ENCODE results near the gene INTS6. TPM values are rescaled to one million over a fixed set of nuclear protein-coding genes. Genes with fewer than 3 reads are reported as not detected.
A peak's percentile ranks its signal among the peaks of the same experiment; 100 is the strongest.

INTS6 gene
- total and polyA plus RNA-seq, 8 donors: 25.0 to 47.3 (median 41.8) TPM

DNA sequence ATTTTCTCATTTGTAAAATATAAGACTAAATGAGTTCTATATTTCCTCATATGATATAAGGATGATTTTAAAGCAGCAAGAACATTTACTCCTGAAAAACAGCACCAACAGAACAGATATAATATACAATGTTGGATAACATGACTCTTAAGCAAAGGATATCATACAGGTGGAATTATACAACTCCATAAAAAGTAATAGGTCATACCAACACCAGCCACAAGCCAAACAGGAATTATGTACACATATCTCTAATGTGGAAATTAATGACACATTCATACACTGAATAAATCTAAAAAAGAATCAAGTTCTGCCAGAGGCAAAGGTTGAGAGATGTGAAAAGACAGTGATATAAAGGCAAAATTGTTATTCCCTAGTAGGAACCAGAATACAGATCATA lies 25.9 kb downstream of the INTS6 start:
- TF ChIP-seq CTCF (IDR thresholded peaks at IDR 0.05): no peak

DNA sequence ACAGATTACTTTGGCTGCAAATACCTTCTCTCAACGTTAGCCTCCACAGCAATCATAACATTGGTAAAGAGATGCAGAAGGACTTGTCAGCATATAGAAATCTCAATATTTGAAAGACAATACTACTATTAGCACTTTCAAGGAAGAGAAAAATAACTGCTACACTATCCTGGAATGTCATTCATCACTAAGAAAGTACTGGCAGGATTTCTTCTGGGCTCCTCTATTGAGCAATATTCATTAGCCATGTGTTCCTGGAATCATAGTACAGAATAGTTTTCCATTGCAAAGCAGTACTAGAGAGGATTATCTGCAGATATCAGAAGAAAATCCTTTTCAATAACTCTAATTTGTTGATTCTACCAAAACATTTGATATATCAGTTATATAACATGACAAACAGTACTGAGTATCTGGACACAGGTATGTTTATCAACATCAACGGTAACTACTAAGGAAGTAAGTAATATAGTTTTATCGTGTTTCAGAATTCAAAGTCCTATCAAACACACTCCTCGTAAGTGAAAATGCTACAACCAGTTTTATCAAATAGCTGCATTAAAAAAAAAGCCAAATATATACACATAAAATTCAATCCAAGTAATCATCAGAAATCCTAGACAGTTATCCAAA lies 27.3 kb downstream of the INTS6 start:
- DNase-seq (peak in 2 of 4 donors; percentile 7 to 10), ATAC-seq (peak; percentile 81)
- no peak overlapping the region for H3K4me3 ChIP-seq
- intact Hi-C loops (cut with DNase I): no loop called here
- no peaks in the 10 kb centered on the region for H3K27me3 ChIP-seq
- no peak for TF ChIP-seq CTCF (IDR thresholded peaks at IDR 0.05)
- H3K4me1 ChIP-seq: peaks cover 0 to 9% of the 10 kb centered on the region in 2 donors
- peaks cover 0 to 31% of the 10 kb centered on the region in 2 donors for H3K36me3 ChIP-seq
- no peak overlapping the region for H3K27ac ChIP-seq
- H3K9me3 ChIP-seq: no peaks in the 10 kb centered on the region

More for the DNA sequence above, 25.9 kb downstream of the INTS6 start:
- Histone ChIP-seq H3K4me3 (no peak overlapping the region), H3K9me3 (no peaks in the 10 kb centered on the region), H3K27me3 (no peaks in the 10 kb centered on the region), H3K36me3 (peaks cover 0 to 23% of the 10 kb centered on the region in 2 donors), H3K4me1 (peaks cover 0 to 9% of the 10 kb centered on the region in 2 donors), H3K27ac (no peak overlapping the region)
- ATAC-seq: no peak
- intact Hi-C loops (cut with DNase I): no loop called here
- DNase-seq: no peak

- Histone ChIP-seq H3K27ac (no peak overlapping the region), H3K9me3 (no peaks in the 10 kb centered on the region), H3K4me3 (no peak overlapping the region), H3K27me3 (no peaks in the 10 kb centered on the region), H3K36me3 (peaks cover 0 to 18% of the 10 kb centered on the region in 2 donors), H3K4me1 (peaks cover under 1 to 20% of the 10 kb centered on the region in 2 donors)
- intact Hi-C loops (cut with DNase I): no loop called here
- ATAC-seq (no peak), DNase-seq (no peak)
- no peak for TF ChIP-seq CTCF (IDR thresholded peaks at IDR 0.05)
Observed at GRCh38 chr13:51423766-51424165, 29.1 kb downstream of the INTS6 start.

GRCh38 chr13:51422484-51422883 lies 30.4 kb downstream of the INTS6 start:
- no peak for ATAC-seq
- Histone ChIP-seq H3K27me3 (no peaks in the 10 kb centered on the region), H3K27ac (no peak overlapping the region), H3K36me3 (peaks cover 0 to 8% of the 10 kb centered on the region in 2 donors), H3K9me3 (no peaks in the 10 kb centered on the region), H3K4me3 (no peak overlapping the region), H3K4me1 (peaks cover 8 to 26% of the 10 kb centered on the region in 2 donors)
- TF ChIP-seq CTCF (IDR thresholded peaks at IDR 0.05): no peak
- no peak for DNase-seq
- intact Hi-C loops (cut with DNase I): no loop called here

GRCh38 chr13:51420681-51421490 lies 31.9 kb downstream of the INTS6 start:
- Histone ChIP-seq H3K36me3 (peaks cover 0 to 8% of the 10 kb centered on the region in 2 donors), H3K27ac (no peak overlapping the region), H3K9me3 (peaks cover 0 to under 1% of the 10 kb centered on the region in 2 donors), H3K4me1 (peaks cover 8 to 26% of the 10 kb centered on the region in 2 donors), H3K27me3 (no peaks in the 10 kb centered on the region), H3K4me3 (no peak overlapping the region)
- DNase-seq (no peak), ATAC-seq (no peak)
- no peak for TF ChIP-seq CTCF (IDR thresholded peaks at IDR 0.05)
- intact Hi-C loops (cut with DNase I): no loop called here

Measured in left lung (tissue), 10 donors.